GM23338 (cell line): ENCODE results near the gene KANK3. TPM values are rescaled to one million over a fixed set of nuclear protein-coding genes. Genes with fewer than 3 reads are reported as not detected.

Source experiments
- ATAC-seq: fragments of 200-7000 bp; cut with Tn5 transposase; 3 replicates; pipeline ENCODE4 v1.9.1; 2020
- DNase-seq: peaks from one replicate; pipeline ENCODE4 v3.0.0-alpha.2; 2015; ENCODE audit warnings: low spot score
- H2AFZ ChIP-seq: fragments of 200-600 bp; sonication (generic); 2 replicates; pipeline ENCODE4 v1.8.0; 2016; ENCODE audit warnings: antibody characterized with exemption, mild to moderate bottlenecking, moderate library complexity
- H3F3A ChIP-seq: fragments of 200-600 bp; sonication (generic); replicated peaks from 2 replicates; pipeline ENCODE4 v1.8.0; 2017; ENCODE audit warnings: antibody characterized with exemption, mixed run types, low read depth
- H3K27ac ChIP-seq: fragments of 200-600 bp; sonication (generic); 2 replicates; pipeline ENCODE4 v1.6.1; 2016; ENCODE audit warnings: low read depth
- H3K27me3 ChIP-seq: fragments of 200-600 bp; sonication (generic); 2 replicates; pipeline ENCODE4 v1.8.0; 2016; ENCODE audit warnings: mild to moderate bottlenecking, mixed run types, moderate library complexity; ENCODE audit not compliant: insufficient read depth
- H3K36me3 ChIP-seq: fragments of 200-600 bp; sonication (generic); 2 replicates; pipeline ENCODE4 v1.8.0; 2016; ENCODE audit warnings: mild to moderate bottlenecking; ENCODE audit not compliant: insufficient read depth
- H3K4me1 ChIP-seq: fragments of 200-600 bp; sonication (generic); 2 replicates; pipeline ENCODE4 v1.8.0; 2016; ENCODE audit warnings: mild to moderate bottlenecking, moderate library complexity; ENCODE audit not compliant: insufficient read depth
- H3K4me2 ChIP-seq: fragments of 200-600 bp; sonication (generic); 2 replicates; pipeline ENCODE4 v1.7.1; 2017; ENCODE audit warnings: mixed run types
- H3K4me3 ChIP-seq: fragments of 200-600 bp; sonication (generic); 2 replicates; pipeline ENCODE4 v1.6.1; 2016; ENCODE audit warnings: mixed run types
- H3K79me2 ChIP-seq: fragments of 200-600 bp; sonication (generic); replicated peaks from 2 replicates; pipeline ENCODE4 v1.8.0; 2017; ENCODE audit warnings: mild to moderate bottlenecking; ENCODE audit not compliant: insufficient read depth
- H3K9me2 ChIP-seq: fragments of 200-600 bp; sonication (generic); 2 replicates; pipeline ENCODE4 v1.8.0; 2017; ENCODE audit not compliant: insufficient read depth
- H4K20me1 ChIP-seq: fragments of 200-600 bp; sonication (generic); replicated peaks from 2 replicates; pipeline ENCODE4 v1.8.0; 2017; ENCODE audit warnings: mild to moderate bottlenecking; ENCODE audit not compliant: insufficient read depth
- H3K27ac Mint-ChIP-seq: 2 replicates; pipeline ENCODE4 v1.8.0; 2020; ENCODE audit warnings: inconsistent platforms, mild to moderate bottlenecking, moderate library complexity, mixed read lengths
- H3K27me3 Mint-ChIP-seq: 3 replicates; pipeline ENCODE4 v1.8.0; 2022; ENCODE audit warnings: low read depth, mild to moderate bottlenecking, moderate library complexity, mixed read lengths, inconsistent platforms; ENCODE audit not compliant: insufficient read depth, poor library complexity
- H3K36me3 Mint-ChIP-seq: 3 replicates; pipeline ENCODE4 v1.8.0; 2021; ENCODE audit warnings: low read depth, mild to moderate bottlenecking, inconsistent platforms, moderate library complexity, mixed read lengths
- H3K4me1 Mint-ChIP-seq: 3 replicates; pipeline ENCODE4 v1.8.0; 2020; ENCODE audit warnings: mild to moderate bottlenecking, inconsistent platforms, mixed read lengths
- H3K4me3 Mint-ChIP-seq: 3 replicates; pipeline ENCODE4 v1.8.0; 2021; ENCODE audit warnings: moderate library complexity, mild to moderate bottlenecking, inconsistent platforms, mixed read lengths
- H3K9me3 Mint-ChIP-seq: 3 replicates; pipeline ENCODE4 v1.8.0; 2020; ENCODE audit warnings: moderate library complexity, mild to moderate bottlenecking, inconsistent platforms, mixed read lengths
- CREB1 ChIP-seq: fragments of 250-450 bp; sonication (Bioruptor Pico); IDR thresholded peaks from 2 replicates; pipeline ENCODE4 v1.5.0; 2020; ENCODE audit warnings: low read depth, mild to moderate bottlenecking, moderate library complexity
- EZH2phosphoT487 ChIP-seq: fragments of 200-600 bp; sonication (generic); IDR thresholded peaks from one replicate; pipeline ENCODE4 v1.8.1; 2018; ENCODE audit warnings: antibody characterized with exemption; ENCODE audit not compliant: unreplicated experiment
- JUNB ChIP-seq: IDR thresholded peaks from one replicate; pipeline ENCODE4 v1.6.1; 2016; ENCODE audit warnings: antibody characterized with exemption; ENCODE audit not compliant: unreplicated experiment
- NANOG ChIP-seq: IDR thresholded peaks from 2 replicates; pipeline ENCODE4 v1.6.1; 2016; ENCODE audit warnings: antibody characterized with exemption, borderline replicate concordance
- POLR2AphosphoS5 ChIP-seq: IDR thresholded peaks from 2 replicates; pipeline ENCODE4 v1.6.1; 2016; ENCODE audit warnings: antibody characterized with exemption, low read depth
- STAT1 ChIP-seq: IDR thresholded peaks from one replicate; pipeline ENCODE4 v1.6.1; 2016; ENCODE audit warnings: antibody characterized with exemption; ENCODE audit not compliant: unreplicated experiment
- ZNF114 ChIP-seq: fragments of 250-450 bp; sonication (Bioruptor Pico); IDR thresholded peaks from 2 replicates; pipeline ENCODE4 v1.5.0; 2020; ENCODE audit warnings: mild to moderate bottlenecking, moderate library complexity
- polyA plus RNA-seq: library from polyadenylated mRNA; unstranded; fragments of >200 nt; fragmentation: Nextera tagmentation; extraction: Ambion mirVana; gene quantifications from 2 replicates; pipeline ENCODE4 v1.2.1, GENCODE V29; 2016
- total RNA-seq: library from RNA; depleted of rRNA; stranded (reverse); fragments of >200 nt; shearing (Covaris generic); gene quantifications from 2 replicates; pipeline ENCODE4 v1.2.3, GENCODE V29; 2014
- TF ChIP-seq, protein P1 (sequence below): IDR thresholded peaks from 2 replicates; pipeline ENCODE4 v1.6.1; 2016; ENCODE audit warnings: antibody characterized with exemption
- TF ChIP-seq, protein P2 (sequence below): IDR thresholded peaks from one replicate; pipeline ENCODE4 v1.6.1; 2018; ENCODE audit warnings: antibody characterized with exemption; ENCODE audit not compliant: unreplicated experiment
- TF ChIP-seq, protein P3 (sequence below), 2 experiments: fragments of 200-600 bp in 1 of 2; sonication (generic) in 1 of 2; conservative IDR thresholded peaks; 2 replicates each; pipeline versions ENCODE4 v1.5.1 to v1.6.1; 2016 to 2017; ENCODE audit warnings: antibody characterized with exemption in 2 of 2, low read depth in 2 of 2, mild to moderate bottlenecking in 2 of 2, moderate library complexity in 1 of 2

Gene KANK3
- total and polyA plus RNA-seq, 2 experiments from 2014 or later: 2.0 to 9.3 TPM

DNA sequence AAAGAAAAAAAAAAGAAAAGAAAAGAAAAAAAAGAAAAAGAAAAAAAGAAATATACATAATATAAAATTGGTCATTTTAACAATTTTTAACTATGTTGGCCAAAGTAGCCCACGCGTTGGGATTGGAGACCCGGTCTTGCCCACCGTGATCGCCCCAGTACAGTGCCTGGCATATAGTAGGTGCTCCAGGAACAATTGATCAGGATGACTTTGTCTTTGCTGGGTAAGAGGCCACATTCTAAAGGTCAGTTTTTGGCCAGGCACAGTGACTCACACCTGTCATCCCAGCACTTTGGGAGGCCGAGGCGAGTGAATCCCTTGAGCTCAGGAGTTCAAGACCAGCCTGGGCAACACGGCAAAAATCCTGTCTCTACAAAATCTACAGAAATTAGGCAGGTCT is 17.1 kb upstream of the KANK3 start:
- Histone ChIP-seq H3K79me2 (no peaks in the 10 kb centered on the region), H3K4me1 (peaks cover 6% of the 10 kb centered on the region; the same call in 1 of the 2 replicates), H3K27ac (no peak overlapping the region), H3K36me3 (no peaks in the 10 kb centered on the region), H4K20me1 (no peaks in the 10 kb centered on the region), H2AFZ (no peak overlapping the region), H3F3A (peaks cover 9% of the 10 kb centered on the region; the same call in 1 of the 2 replicates), H3K9me2 (no peaks in the 10 kb centered on the region), H3K4me2 (no peak overlapping the region), H3K4me3 (no peak overlapping the region), H3K27me3 (peaks cover 36% of the 10 kb centered on the region)
- TF ChIP-seq POLR2AphosphoS5 (no peak), STAT1 (no peak), NANOG (no peak), JUNB (no peak), EZH2phosphoT487 (no peak)
- TF ChIP-seq, protein P1, sequence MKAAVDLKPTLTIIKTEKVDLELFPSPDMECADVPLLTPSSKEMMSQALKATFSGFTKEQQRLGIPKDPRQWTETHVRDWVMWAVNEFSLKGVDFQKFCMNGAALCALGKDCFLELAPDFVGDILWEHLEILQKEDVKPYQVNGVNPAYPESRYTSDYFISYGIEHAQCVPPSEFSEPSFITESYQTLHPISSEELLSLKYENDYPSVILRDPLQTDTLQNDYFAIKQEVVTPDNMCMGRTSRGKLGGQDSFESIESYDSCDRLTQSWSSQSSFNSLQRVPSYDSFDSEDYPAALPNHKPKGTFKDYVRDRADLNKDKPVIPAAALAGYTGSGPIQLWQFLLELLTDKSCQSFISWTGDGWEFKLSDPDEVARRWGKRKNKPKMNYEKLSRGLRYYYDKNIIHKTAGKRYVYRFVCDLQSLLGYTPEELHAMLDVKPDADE: no peak
- TF ChIP-seq, protein P2, sequence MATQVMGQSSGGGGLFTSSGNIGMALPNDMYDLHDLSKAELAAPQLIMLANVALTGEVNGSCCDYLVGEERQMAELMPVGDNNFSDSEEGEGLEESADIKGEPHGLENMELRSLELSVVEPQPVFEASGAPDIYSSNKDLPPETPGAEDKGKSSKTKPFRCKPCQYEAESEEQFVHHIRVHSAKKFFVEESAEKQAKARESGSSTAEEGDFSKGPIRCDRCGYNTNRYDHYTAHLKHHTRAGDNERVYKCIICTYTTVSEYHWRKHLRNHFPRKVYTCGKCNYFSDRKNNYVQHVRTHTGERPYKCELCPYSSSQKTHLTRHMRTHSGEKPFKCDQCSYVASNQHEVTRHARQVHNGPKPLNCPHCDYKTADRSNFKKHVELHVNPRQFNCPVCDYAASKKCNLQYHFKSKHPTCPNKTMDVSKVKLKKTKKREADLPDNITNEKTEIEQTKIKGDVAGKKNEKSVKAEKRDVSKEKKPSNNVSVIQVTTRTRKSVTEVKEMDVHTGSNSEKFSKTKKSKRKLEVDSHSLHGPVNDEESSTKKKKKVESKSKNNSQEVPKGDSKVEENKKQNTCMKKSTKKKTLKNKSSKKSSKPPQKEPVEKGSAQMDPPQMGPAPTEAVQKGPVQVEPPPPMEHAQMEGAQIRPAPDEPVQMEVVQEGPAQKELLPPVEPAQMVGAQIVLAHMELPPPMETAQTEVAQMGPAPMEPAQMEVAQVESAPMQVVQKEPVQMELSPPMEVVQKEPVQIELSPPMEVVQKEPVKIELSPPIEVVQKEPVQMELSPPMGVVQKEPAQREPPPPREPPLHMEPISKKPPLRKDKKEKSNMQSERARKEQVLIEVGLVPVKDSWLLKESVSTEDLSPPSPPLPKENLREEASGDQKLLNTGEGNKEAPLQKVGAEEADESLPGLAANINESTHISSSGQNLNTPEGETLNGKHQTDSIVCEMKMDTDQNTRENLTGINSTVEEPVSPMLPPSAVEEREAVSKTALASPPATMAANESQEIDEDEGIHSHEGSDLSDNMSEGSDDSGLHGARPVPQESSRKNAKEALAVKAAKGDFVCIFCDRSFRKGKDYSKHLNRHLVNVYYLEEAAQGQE: no peak
- DNase-seq (no peak), ATAC-seq (no peak)
- no peaks in the 10 kb centered on the region for H3K36me3 Mint-ChIP-seq
- no peaks in the 10 kb centered on the region for H3K9me3 Mint-ChIP-seq
- H3K4me3 Mint-ChIP-seq: no peak overlapping the region
- H3K27me3 Mint-ChIP-seq: peaks cover 26% of the 10 kb centered on the region
- H3K27ac Mint-ChIP-seq: no peak overlapping the region
- H3K4me1 Mint-ChIP-seq: peaks cover 5% of the 10 kb centered on the region

DNA sequence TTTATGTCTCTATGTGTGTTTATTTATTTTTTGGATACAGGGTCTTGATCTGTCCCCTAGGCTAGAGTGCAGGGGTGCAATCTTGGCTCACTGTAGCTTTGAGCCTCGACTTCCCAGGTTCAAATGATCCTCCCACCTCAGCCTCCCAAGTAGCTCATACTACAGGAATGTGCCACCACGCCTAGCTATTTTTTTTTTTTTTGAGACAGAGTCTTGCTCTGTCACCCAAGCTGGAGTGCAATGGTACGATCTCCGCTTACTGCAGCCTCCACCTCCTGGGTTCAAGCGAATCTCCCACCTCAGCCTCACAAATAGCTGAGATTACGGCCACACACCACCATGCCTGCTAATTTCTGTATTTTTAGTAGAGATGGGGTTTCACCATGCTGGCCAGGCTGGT is 15.9 kb upstream of the KANK3 start:
- peaks cover 23% of the 10 kb centered on the region for H3K27me3 ChIP-seq
- H3K27ac ChIP-seq: no peak overlapping the region
- no peaks in the 10 kb centered on the region for H3K36me3 ChIP-seq
- H2AFZ ChIP-seq: no peak overlapping the region
- no peaks in the 10 kb centered on the region for H3K79me2 ChIP-seq
- no peak overlapping the region for H3K4me2 ChIP-seq
- H3F3A ChIP-seq: peaks cover 9% of the 10 kb centered on the region; the same call in 1 of the 2 replicates
- H3K36me3 Mint-ChIP-seq: no peaks in the 10 kb centered on the region
- peaks cover 5% of the 10 kb centered on the region for H3K4me1 Mint-ChIP-seq
- ATAC-seq (no peak), DNase-seq (no peak)
- H3K9me2 ChIP-seq: no peaks in the 10 kb centered on the region
- H3K4me3 ChIP-seq: no peak overlapping the region
- H3K4me1 ChIP-seq: peaks cover 6% of the 10 kb centered on the region; the same call in 1 of the 2 replicates
- H3K27me3 Mint-ChIP-seq: peaks cover 15% of the 10 kb centered on the region
- H3K4me3 Mint-ChIP-seq: no peak overlapping the region
- H3K9me3 Mint-ChIP-seq: no peaks in the 10 kb centered on the region
- no peak overlapping the region for H3K27ac Mint-ChIP-seq
- H4K20me1 ChIP-seq: no peaks in the 10 kb centered on the region
- TF ChIP-seq, protein P3, sequence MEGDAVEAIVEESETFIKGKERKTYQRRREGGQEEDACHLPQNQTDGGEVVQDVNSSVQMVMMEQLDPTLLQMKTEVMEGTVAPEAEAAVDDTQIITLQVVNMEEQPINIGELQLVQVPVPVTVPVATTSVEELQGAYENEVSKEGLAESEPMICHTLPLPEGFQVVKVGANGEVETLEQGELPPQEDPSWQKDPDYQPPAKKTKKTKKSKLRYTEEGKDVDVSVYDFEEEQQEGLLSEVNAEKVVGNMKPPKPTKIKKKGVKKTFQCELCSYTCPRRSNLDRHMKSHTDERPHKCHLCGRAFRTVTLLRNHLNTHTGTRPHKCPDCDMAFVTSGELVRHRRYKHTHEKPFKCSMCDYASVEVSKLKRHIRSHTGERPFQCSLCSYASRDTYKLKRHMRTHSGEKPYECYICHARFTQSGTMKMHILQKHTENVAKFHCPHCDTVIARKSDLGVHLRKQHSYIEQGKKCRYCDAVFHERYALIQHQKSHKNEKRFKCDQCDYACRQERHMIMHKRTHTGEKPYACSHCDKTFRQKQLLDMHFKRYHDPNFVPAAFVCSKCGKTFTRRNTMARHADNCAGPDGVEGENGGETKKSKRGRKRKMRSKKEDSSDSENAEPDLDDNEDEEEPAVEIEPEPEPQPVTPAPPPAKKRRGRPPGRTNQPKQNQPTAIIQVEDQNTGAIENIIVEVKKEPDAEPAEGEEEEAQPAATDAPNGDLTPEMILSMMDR (conservative IDR thresholded peaks at IDR 0.05; ENCODE audit: low read depth in 2 of 2): no peak
- TF ChIP-seq EZH2phosphoT487 (no peak), CREB1 (CRISPR knock-in tag) (no peak), POLR2AphosphoS5 (no peak), ZNF114 (CRISPR knock-in tag) (no peak), NANOG (no peak)
- TF ChIP-seq, protein P2: no peak
